ENCODE data around the gene TRAM2. TPM values are rescaled to one million over a fixed set of nuclear protein-coding genes. Genes with fewer than 3 reads are reported as not detected.
A peak's percentile ranks its signal among the peaks of the same experiment; 100 is the strongest.

The TRAM2 gene
- total and polyA plus RNA-seq, 2 of the 4 experiments (the other 2 are of a cell fraction), result 77.2 to 95.7 TPM

GRCh38 chr6:52515219-52515960 is 61.5 kb downstream of the TRAM2 start:
- Histone ChIP-seq H3K27ac (ENCODE audit: insufficient read depth, low read length) (peak overlapping the region; percentile 78), H3K9ac (ENCODE audit: low read depth, low read length) (peak overlapping the region; percentile 21; the same call in 1 of the 2 replicates), H2BK120ac (ENCODE audit: low read depth, low read length) (peak overlapping the region; percentile 83), H3K14ac (replicated peaks; ENCODE audit: low read depth, low read length) (peak overlapping the region; percentile 59), H3K9me1 (ENCODE audit: insufficient read depth, low read length) (peaks cover 48% of the 10 kb centered on the region), H4K20me1 (ENCODE audit: insufficient read depth, low read length) (no peaks in the 10 kb centered on the region), H4K8ac (ENCODE audit: low read depth in 2 of 2, low read length in 2 of 2) (peak overlapping the region; percentile 63 to 70), H3K4me2 (ENCODE audit: low read depth, low read length) (no peak overlapping the region; the same call in 1 of the 2 replicates), H3K4me1 (ENCODE audit: control insufficient read depth, insufficient read depth, low read length) (peaks cover 54% of the 10 kb centered on the region), H4K5ac (ENCODE audit: low read depth, low read length) (peak overlapping the region; percentile 82), H3K4me3 (ENCODE audit: insufficient read depth, low read depth, low read length) (no peak overlapping the region), H3K36me3 (ENCODE audit: control insufficient read depth, insufficient read depth, low read length) (peaks cover 39% of the 10 kb centered on the region), H2AK5ac (ENCODE audit: low read depth, low read length) (peak overlapping the region; percentile 74), H4K91ac (ENCODE audit: insufficient read depth, low read depth, low read length) (peak overlapping the region; percentile 81), H2AFZ (replicated peaks; ENCODE audit: low read length, poor library complexity) (no peak overlapping the region), H3K56ac (ENCODE audit: extremely low read depth, insufficient read depth, low read length) (peak overlapping the region; percentile 65; the same call in 1 of the 2 replicates), H2BK15ac (ENCODE audit: low read depth, low read length) (peak overlapping the region; percentile 69; the same call in 2 of the 3 replicates), H3K27me3 (ENCODE audit: control insufficient read depth, insufficient read depth, low read length) (no peaks in the 10 kb centered on the region), H2AK9ac (replicated peaks; ENCODE audit: low read depth, low read length, poor library complexity) (peak overlapping the region; percentile 56), H2BK20ac (ENCODE audit: low read depth, low read length) (peak overlapping the region; percentile 72), H3K23ac (ENCODE audit: low read depth, low read length) (peak overlapping the region; percentile 73), H3K9me3 (ENCODE audit: control insufficient read depth, insufficient read depth, low read length) (no peaks in the 10 kb centered on the region), H2BK5ac (ENCODE audit: low read depth, low read length, poor library complexity, severe bottlenecking) (peak overlapping the region; percentile 82), H3K18ac (ENCODE audit: low read depth, low read length) (peak overlapping the region; percentile 80), H3K79me1 (ENCODE audit: low read depth in 1 of 2, low read length in 2 of 2) (peaks cover 43 to 82% of the 10 kb centered on the region in 2 experiments), H3K4ac (ENCODE audit: low read depth, low read length) (peak overlapping the region; percentile 90)
- DNase-seq (peak; percentile 75), ATAC-seq (ENCODE audit: low read depth) (peak; percentile 7; the same call in 1 of the 2 replicates)
- WGBS, 2 experiments (ENCODE audit: extremely low coverage in 2 of 2, insufficient read length in 1 of 2), result no CpG with 5 or more reads among the region's 2 CpGs
- TF ChIP-seq RAD21 (IDR thresholded peaks at IDR 0.05; ENCODE audit: low read length) (no peak), CEBPB (IDR thresholded peaks at IDR 0.05; ENCODE audit: low read depth, low read length) (peak; percentile 87)
- in situ Hi-C loops (cut with MboI; ENCODE audit: low sequenced_read_pairs), result loop anchor here (10.0 kb wide), 1 partner anchor 129 kb away; no protein-coding TSS in a partner anchor
- ChIA-PET CTCF (interaction anchor here (0.9 to 1.3 kb wide), 2 partner anchors 61 to 137 kb away, joined by 3 to 5 read pairs; partner anchors contain the start of gene TRAM2), POLR2A (ENCODE audit: unreplicated experiment) (no interaction called here)
- intact Hi-C loops (cut with micrococcal nuclease), result loop anchor here (2.0 to 5.0 kb wide), 2 partner anchors 51 to 93 kb away; partner anchors contain the start of gene EFHC1
- no TSS peak for BruUV-seq (replicated peaks)
- dilution Hi-C loops (cut with HindIII; ENCODE audit: low sequenced_read_pairs, unreplicated experiment), result no loop called here

Measured in IMR-90 (cell line).